ENCODE data around the gene SGTB.

SGTB gene

DNA sequence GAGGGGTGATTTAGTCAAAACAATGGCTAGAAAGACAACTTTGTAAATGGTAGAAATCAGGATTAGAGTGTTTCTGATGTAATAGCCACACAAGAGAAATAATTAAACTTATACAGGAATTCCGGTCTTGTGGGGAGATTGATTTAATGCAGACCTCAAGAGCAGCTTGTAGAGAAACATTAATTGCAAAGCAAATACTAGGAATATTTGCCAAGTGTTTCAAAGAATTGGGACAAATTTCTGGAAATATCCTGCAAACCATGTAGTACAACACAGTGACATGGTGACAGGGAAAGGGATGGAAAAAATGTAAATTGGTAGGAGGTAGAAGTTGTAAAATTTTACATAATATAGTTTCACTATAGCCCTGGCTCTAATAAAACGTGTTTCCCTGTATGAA, 29.0 kb upstream of the SGTB start:
- H3K4me1 ChIP-seq (ENCODE audit: insufficient read depth, low read length, poor library complexity, severe bottlenecking), result no peaks in the 10 kb centered on the region
- H2AFZ ChIP-seq (ENCODE audit: low read length), result no peak overlapping the region
- no peak overlapping the region for H3K9ac ChIP-seq (ENCODE audit: low read depth, low read length, poor library complexity, severe bottlenecking)
- H3K9me3 ChIP-seq (ENCODE audit: insufficient read depth, low read depth, low read length), result no peaks in the 10 kb centered on the region
- no peaks in the 10 kb centered on the region for H3K79me2 ChIP-seq (ENCODE audit: insufficient read depth, low read length)
- H3K27me3 ChIP-seq (ENCODE audit: insufficient read depth, low read length, poor library complexity, severe bottlenecking), result no peaks in the 10 kb centered on the region
- H3K9me2 ChIP-seq (replicated peaks; ENCODE audit: low read depth, low read length), result no peaks in the 10 kb centered on the region
- H3K4me2 ChIP-seq (ENCODE audit: low read depth, low read length, poor library complexity, severe bottlenecking), result no peak overlapping the region
- no peaks in the 10 kb centered on the region for H3F3A ChIP-seq (ENCODE audit: low read depth)
- H3K4me3 ChIP-seq (ENCODE audit: low read length, poor library complexity, severe bottlenecking), result no peak overlapping the region
- TF ChIP-seq, protein P1, sequence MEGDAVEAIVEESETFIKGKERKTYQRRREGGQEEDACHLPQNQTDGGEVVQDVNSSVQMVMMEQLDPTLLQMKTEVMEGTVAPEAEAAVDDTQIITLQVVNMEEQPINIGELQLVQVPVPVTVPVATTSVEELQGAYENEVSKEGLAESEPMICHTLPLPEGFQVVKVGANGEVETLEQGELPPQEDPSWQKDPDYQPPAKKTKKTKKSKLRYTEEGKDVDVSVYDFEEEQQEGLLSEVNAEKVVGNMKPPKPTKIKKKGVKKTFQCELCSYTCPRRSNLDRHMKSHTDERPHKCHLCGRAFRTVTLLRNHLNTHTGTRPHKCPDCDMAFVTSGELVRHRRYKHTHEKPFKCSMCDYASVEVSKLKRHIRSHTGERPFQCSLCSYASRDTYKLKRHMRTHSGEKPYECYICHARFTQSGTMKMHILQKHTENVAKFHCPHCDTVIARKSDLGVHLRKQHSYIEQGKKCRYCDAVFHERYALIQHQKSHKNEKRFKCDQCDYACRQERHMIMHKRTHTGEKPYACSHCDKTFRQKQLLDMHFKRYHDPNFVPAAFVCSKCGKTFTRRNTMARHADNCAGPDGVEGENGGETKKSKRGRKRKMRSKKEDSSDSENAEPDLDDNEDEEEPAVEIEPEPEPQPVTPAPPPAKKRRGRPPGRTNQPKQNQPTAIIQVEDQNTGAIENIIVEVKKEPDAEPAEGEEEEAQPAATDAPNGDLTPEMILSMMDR (conservative IDR thresholded peaks at IDR 0.05; ENCODE audit: low read length), result no peak
- TF ChIP-seq EZH2phosphoT487 (IDR thresholded peaks at IDR 0.05; ENCODE audit: borderline replicate concordance), result no peak
- H4K20me1 ChIP-seq (ENCODE audit: insufficient read depth, low read length, poor library complexity, severe bottlenecking), result no peaks in the 10 kb centered on the region
- H3K36me3 ChIP-seq (ENCODE audit: insufficient read depth, low read length), result no peaks in the 10 kb centered on the region

DNA sequence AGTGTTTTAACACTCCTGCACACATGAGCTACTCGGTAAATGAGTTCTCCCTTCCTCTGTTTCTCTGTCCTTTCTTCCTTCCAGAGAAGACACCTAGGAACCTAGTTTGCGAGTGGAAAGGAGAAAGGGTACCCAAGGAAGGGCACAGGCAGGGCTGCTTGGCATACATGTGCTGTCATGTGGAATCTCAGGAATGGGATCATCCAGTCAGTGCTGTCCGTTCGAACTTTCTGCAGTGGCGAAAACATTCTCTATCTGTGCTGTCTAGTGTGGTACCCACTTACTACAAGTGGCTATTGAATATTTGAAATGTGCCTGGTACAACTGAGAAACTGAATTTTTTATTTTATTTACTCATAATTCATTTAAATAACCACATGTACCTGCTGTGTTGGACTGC, 28.0 kb upstream of the SGTB start:
- TF ChIP-seq EZH2phosphoT487 (IDR thresholded peaks at IDR 0.05; ENCODE audit: borderline replicate concordance), result no peak
- TF ChIP-seq, protein P1 (conservative IDR thresholded peaks at IDR 0.05; ENCODE audit: low read length), result no peak

DNA sequence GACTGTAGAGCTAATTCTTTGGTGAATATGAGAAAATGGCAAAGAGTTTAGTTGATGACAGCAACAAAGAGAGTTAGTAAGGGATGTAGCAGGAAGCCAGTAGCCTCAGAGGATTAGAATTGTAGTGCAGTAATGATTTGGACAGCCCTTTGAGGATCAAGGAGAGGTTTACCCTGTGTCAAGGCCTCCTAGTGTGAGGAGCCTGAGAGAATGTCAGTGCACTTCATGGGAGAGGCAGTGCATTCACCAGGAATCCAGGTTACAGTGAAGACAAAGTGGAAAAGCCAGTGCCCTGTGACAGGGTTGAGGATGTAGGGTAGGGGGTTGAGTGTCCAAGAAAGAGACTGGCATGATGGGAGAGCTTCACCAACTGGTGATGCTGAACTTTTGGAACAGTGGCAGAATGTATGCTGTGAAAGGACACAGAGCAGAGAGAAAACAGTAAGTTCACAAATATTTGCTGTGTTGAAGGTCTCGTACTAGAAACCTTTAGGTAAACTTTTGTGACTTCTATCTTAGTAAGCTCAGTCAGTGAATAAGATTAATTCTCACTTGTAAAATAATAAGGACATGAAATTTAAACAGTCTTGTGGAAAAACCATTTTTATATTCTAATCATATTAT, 27.4 kb upstream of the SGTB start:
- no peaks in the 10 kb centered on the region for H3F3A ChIP-seq (ENCODE audit: low read depth)
- TF ChIP-seq, protein P1 (conservative IDR thresholded peaks at IDR 0.05; ENCODE audit: low read length), result no peak
- TF ChIP-seq EZH2phosphoT487 (IDR thresholded peaks at IDR 0.05; ENCODE audit: borderline replicate concordance), result no peak
- no peaks in the 10 kb centered on the region for H3K79me2 ChIP-seq (ENCODE audit: insufficient read depth, low read length)
- no peaks in the 10 kb centered on the region for H3K4me1 ChIP-seq (ENCODE audit: insufficient read depth, low read length, poor library complexity, severe bottlenecking)
- H3K9ac ChIP-seq (ENCODE audit: low read depth, low read length, poor library complexity, severe bottlenecking), result no peak overlapping the region
- H2AFZ ChIP-seq (ENCODE audit: low read length), result no peak overlapping the region
- no peaks in the 10 kb centered on the region for H3K36me3 ChIP-seq (ENCODE audit: insufficient read depth, low read length)
- H3K9me2 ChIP-seq (replicated peaks; ENCODE audit: low read depth, low read length), result no peaks in the 10 kb centered on the region
- no peaks in the 10 kb centered on the region for H3K9me3 ChIP-seq (ENCODE audit: insufficient read depth, low read depth, low read length)
- no peaks in the 10 kb centered on the region for H4K20me1 ChIP-seq (ENCODE audit: insufficient read depth, low read length, poor library complexity, severe bottlenecking)
- no peak overlapping the region for H3K4me3 ChIP-seq (ENCODE audit: low read length, poor library complexity, severe bottlenecking)
- no peaks in the 10 kb centered on the region for H3K27me3 ChIP-seq (ENCODE audit: insufficient read depth, low read length, poor library complexity, severe bottlenecking)
- no peak overlapping the region for H3K4me2 ChIP-seq (ENCODE audit: low read depth, low read length, poor library complexity, severe bottlenecking)

More for the DNA sequence above, 28.0 kb upstream of the SGTB start:
- Histone ChIP-seq H3K4me3 (ENCODE audit: low read length, poor library complexity, severe bottlenecking) (no peak overlapping the region), H3K4me2 (ENCODE audit: low read depth, low read length, poor library complexity, severe bottlenecking) (no peak overlapping the region), H3K79me2 (ENCODE audit: insufficient read depth, low read length) (no peaks in the 10 kb centered on the region), H3K9me3 (ENCODE audit: insufficient read depth, low read depth, low read length) (no peaks in the 10 kb centered on the region), H4K20me1 (ENCODE audit: insufficient read depth, low read length, poor library complexity, severe bottlenecking) (no peaks in the 10 kb centered on the region), H3F3A (ENCODE audit: low read depth) (no peaks in the 10 kb centered on the region), H3K9ac (ENCODE audit: low read depth, low read length, poor library complexity, severe bottlenecking) (no peak overlapping the region), H3K9me2 (replicated peaks; ENCODE audit: low read depth, low read length) (no peaks in the 10 kb centered on the region), H3K27me3 (ENCODE audit: insufficient read depth, low read length, poor library complexity, severe bottlenecking) (no peaks in the 10 kb centered on the region), H3K4me1 (ENCODE audit: insufficient read depth, low read length, poor library complexity, severe bottlenecking) (no peaks in the 10 kb centered on the region), H2AFZ (ENCODE audit: low read length) (no peak overlapping the region), H3K36me3 (ENCODE audit: insufficient read depth, low read length) (no peaks in the 10 kb centered on the region)
